ENCODE results near the gene APELA. TPM values are rescaled to one million over a fixed set of nuclear protein-coding genes. Genes with fewer than 3 reads are reported as not detected.

The APELA gene
- total and polyA plus RNA-seq, 3 experiments from 2014 or later, result not detected

Other genes with a start within 250 kb of the APELA start
- not detected for gene SMIM31, start 123.0 kb upstream of the APELA start, total RNA-seq
- gene SMIM31, start 123.0 kb upstream of the APELA start, polyA plus RNA-seq, result not detected
- gene TRIM61, start 100.5 kb downstream of the APELA start, total RNA-seq, result 1 to 10 TPM; 2.7 to 3.3 TPM
- gene TRIM61, start 100.5 kb downstream of the APELA start, polyA plus RNA-seq, result 1.3 TPM
- not detected for gene TRIM60, start 154.8 kb downstream of the APELA start, total RNA-seq
- not detected for gene TRIM60, start 154.8 kb downstream of the APELA start, polyA plus RNA-seq
- not detected for gene TRIM75, start 176.7 kb downstream of the APELA start, total RNA-seq
- not detected for gene TRIM75, start 176.7 kb downstream of the APELA start, polyA plus RNA-seq
- 10 to 100 TPM; 18.1 to 20.8 TPM for gene TMEM192, start 235.7 kb downstream of the APELA start, total RNA-seq
- 23.9 TPM for gene TMEM192, start 235.7 kb downstream of the APELA start, polyA plus RNA-seq